Measurements from ENCODE around the gene EXOC3L1. TPM values are rescaled to one million over a fixed set of nuclear protein-coding genes. Genes with fewer than 3 reads are reported as not detected.
A peak's percentile ranks its signal among the peaks of the same experiment; 100 is the strongest.

EXOC3L1 gene
- total RNA-seq: 1 to 10 TPM in 1 of 2 donors, under 1 TPM in 1; 0.97 to 1.8 TPM
- polyA plus RNA-seq (2013, experiment 1 of 2): 1.2 TPM
- 0.50 TPM for polyA plus RNA-seq (2013, experiment 2 of 2)
- long read RNA-seq, experiment 1, partial matches to known transcripts: 1 of 2 reads
- long read RNA-seq, experiment 1, other reads (novel, unspliced or antisense): 1 of 2 reads
- long read RNA-seq, experiment 2, partial matches to known transcripts: 0 of 3 reads
- long read RNA-seq, experiment 2, other reads (novel, unspliced or antisense): 1 of 3 reads
- long read RNA-seq, experiment 3, transcript EXOC3L1-201 (14 exons, 2,510 nt): major isoform, 5 of 10 reads
- long read RNA-seq, experiment 3, partial matches to known transcripts: 0 of 10 reads
- long read RNA-seq, experiment 3, other reads (novel, unspliced or antisense): 5 of 10 reads
- long read RNA-seq, experiment 4: 0 reads

- Histone ChIP-seq H3K4me3 (ENCODE audit: low read length) (no peak within 1 kb of the TSS), H3K4me1 (ENCODE audit: control insufficient read depth, insufficient read depth, low read length) (peaks cover 12% of the 10 kb centered on the region), H3K9me3 (ENCODE audit: control insufficient read depth, low read length) (no peaks in the 10 kb centered on the region), H3K9ac (ENCODE audit: extremely low read depth, low read length, poor library complexity, severe bottlenecking) (no peak within 1 kb of the TSS), H3K27me3 (ENCODE audit: control insufficient read depth, insufficient read depth, low read length, poor library complexity, severe bottlenecking) (peaks cover 11% of the 10 kb centered on the region), H3K27ac (ENCODE audit: low read depth, low read length) (no peak within 1 kb of the TSS), H3K36me3 (ENCODE audit: control insufficient read depth, insufficient read depth, low read length) (peaks cover 20% of the 10 kb centered on the region)
- Mint-ChIP-seq H3K27ac (no peak within 1 kb of the TSS), H3K4me1 (peaks cover 18% of the 10 kb centered on the region), H3K4me3 (no peak within 1 kb of the TSS), H3K27me3 (ENCODE audit: insufficient read depth) (peaks cover 13% of the 10 kb centered on the region), H3K9me3 (no peaks in the 10 kb centered on the region), H3K36me3 (ENCODE audit: low read depth) (peaks cover 20% of the 10 kb centered on the region)
- no peak for DNase-seq
- WGBS, 2 experiments (ENCODE audit: insufficient coverage in 1 of 2, insufficient read length in 1 of 2): 65 to 77% methylated on average over 3 to 6 of the region's 6 CpGs
- TF ChIP-seq, protein P1, sequence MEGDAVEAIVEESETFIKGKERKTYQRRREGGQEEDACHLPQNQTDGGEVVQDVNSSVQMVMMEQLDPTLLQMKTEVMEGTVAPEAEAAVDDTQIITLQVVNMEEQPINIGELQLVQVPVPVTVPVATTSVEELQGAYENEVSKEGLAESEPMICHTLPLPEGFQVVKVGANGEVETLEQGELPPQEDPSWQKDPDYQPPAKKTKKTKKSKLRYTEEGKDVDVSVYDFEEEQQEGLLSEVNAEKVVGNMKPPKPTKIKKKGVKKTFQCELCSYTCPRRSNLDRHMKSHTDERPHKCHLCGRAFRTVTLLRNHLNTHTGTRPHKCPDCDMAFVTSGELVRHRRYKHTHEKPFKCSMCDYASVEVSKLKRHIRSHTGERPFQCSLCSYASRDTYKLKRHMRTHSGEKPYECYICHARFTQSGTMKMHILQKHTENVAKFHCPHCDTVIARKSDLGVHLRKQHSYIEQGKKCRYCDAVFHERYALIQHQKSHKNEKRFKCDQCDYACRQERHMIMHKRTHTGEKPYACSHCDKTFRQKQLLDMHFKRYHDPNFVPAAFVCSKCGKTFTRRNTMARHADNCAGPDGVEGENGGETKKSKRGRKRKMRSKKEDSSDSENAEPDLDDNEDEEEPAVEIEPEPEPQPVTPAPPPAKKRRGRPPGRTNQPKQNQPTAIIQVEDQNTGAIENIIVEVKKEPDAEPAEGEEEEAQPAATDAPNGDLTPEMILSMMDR (conservative IDR thresholded peaks at IDR 0.05): no peak
Observed at GRCh38 chr16:67190041-67190440, at the start of gene EXOC3L1. Gene EXOC3L1 (minus strand): TSS chr16:67190136. CDS start chr16:67189676, 460 bp downstream.

GRCh38 chr16:67238806-67239470 lies 49.0 kb upstream of the EXOC3L1 start:
- Mint-ChIP-seq H3K9me3 (no peaks in the 10 kb centered on the region), H3K36me3 (ENCODE audit: low read depth) (peaks cover 44% of the 10 kb centered on the region), H3K4me3 (no peak overlapping the region), H3K27ac (no peak overlapping the region), H3K4me1 (peaks cover 8% of the 10 kb centered on the region), H3K27me3 (ENCODE audit: insufficient read depth) (no peaks in the 10 kb centered on the region)
- no peak for DNase-seq
- Histone ChIP-seq H3K27ac (ENCODE audit: low read depth, low read length) (no peak overlapping the region), H3K9ac (ENCODE audit: extremely low read depth, low read length, poor library complexity, severe bottlenecking) (no peak overlapping the region), H3K4me3 (ENCODE audit: low read length) (no peak overlapping the region), H3K9me3 (ENCODE audit: control insufficient read depth, low read length) (no peaks in the 10 kb centered on the region), H3K36me3 (ENCODE audit: control insufficient read depth, insufficient read depth, low read length) (peaks cover 92% of the 10 kb centered on the region), H3K4me1 (ENCODE audit: control insufficient read depth, insufficient read depth, low read length) (peaks cover 14% of the 10 kb centered on the region), H3K27me3 (ENCODE audit: control insufficient read depth, insufficient read depth, low read length, poor library complexity, severe bottlenecking) (no peaks in the 10 kb centered on the region)
- TF ChIP-seq, protein P1 (conservative IDR thresholded peaks at IDR 0.05): no peak
- WGBS, 2 experiments (ENCODE audit: insufficient coverage in 1 of 2, insufficient read length in 1 of 2): 96 to 98% methylated on average over 8 to 9 of the region's 9 CpGs

DNA sequence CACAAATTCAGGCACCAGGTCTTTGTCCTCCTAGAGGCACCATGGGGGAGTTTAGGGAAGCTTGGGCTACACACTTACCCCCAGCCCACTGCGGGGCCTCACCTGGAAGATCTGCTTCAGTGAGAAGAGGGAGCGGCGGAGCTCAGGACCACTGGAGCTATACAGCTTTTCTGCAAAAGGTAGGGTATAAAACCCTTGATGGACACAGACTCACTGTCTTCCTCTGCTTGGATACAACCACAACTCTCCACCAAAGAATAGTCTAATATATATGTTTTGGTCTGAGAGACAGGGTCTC lies 48.3 kb upstream of the EXOC3L1 start:
- Histone ChIP-seq H3K27me3 (ENCODE audit: control insufficient read depth, insufficient read depth, low read length, poor library complexity, severe bottlenecking) (no peaks in the 10 kb centered on the region), H3K36me3 (ENCODE audit: control insufficient read depth, insufficient read depth, low read length) (peaks cover 92% of the 10 kb centered on the region), H3K9me3 (ENCODE audit: control insufficient read depth, low read length) (no peaks in the 10 kb centered on the region), H3K9ac (ENCODE audit: extremely low read depth, low read length, poor library complexity, severe bottlenecking) (no peak overlapping the region), H3K27ac (ENCODE audit: low read depth, low read length) (no peak overlapping the region), H3K4me1 (ENCODE audit: control insufficient read depth, insufficient read depth, low read length) (peaks cover 8% of the 10 kb centered on the region), H3K4me3 (ENCODE audit: low read length) (no peak overlapping the region)
- TF ChIP-seq, protein P1 (conservative IDR thresholded peaks at IDR 0.05): no peak
- Mint-ChIP-seq H3K27ac (no peak overlapping the region), H3K4me1 (peaks cover 8% of the 10 kb centered on the region), H3K9me3 (no peaks in the 10 kb centered on the region), H3K36me3 (ENCODE audit: low read depth) (peaks cover 48% of the 10 kb centered on the region), H3K4me3 (no peak overlapping the region), H3K27me3 (ENCODE audit: insufficient read depth) (no peaks in the 10 kb centered on the region)
- WGBS, 2 experiments (ENCODE audit: insufficient coverage in 1 of 2, insufficient read length in 1 of 2): 98 to 100% methylated on average over 3 of the region's 3 CpGs
- DNase-seq: peak; percentile 35
